OCI-LY7 (cell line): ENCODE results near the gene TOX3.

ENCODE experiments used
- CTCF ChIP-seq: fragments of 200-600 bp; sonication (generic); conservative IDR thresholded peaks from 2 replicates; pipeline ENCODE4 v1.5.1; 2014; ENCODE audit warnings: mild to moderate bottlenecking, antibody characterized with exemption, low read length, moderate library complexity, mixed read lengths
- EZH2phosphoT487 ChIP-seq: fragments of 200-600 bp; sonication (generic); IDR thresholded peaks from 2 replicates; pipeline ENCODE4 v1.6.1; 2018; ENCODE audit warnings: low read depth, borderline replicate concordance, mild to moderate bottlenecking, mixed run types, antibody characterized with exemption, low read length, moderate library complexity, mixed read lengths

GRCh38 chr16:52455549-52456277 lies 91.2 kb downstream of the TOX3 start:
- no peak for TF ChIP-seq EZH2phosphoT487
- no peak for TF ChIP-seq CTCF
